Spleen (tissue), 11 donors: ENCODE measurements around the gene PRDM16. TPM values are rescaled to one million over a fixed set of nuclear protein-coding genes. Genes with fewer than 3 reads are reported as not detected.

ENCODE experiments used
- DNase-seq: peaks from one replicate; pipeline ENCODE4 v3.0.0-alpha.2; 2020
- H3K27ac ChIP-seq, 8 donors: fragments of 200-600 bp; sonication (generic) in 7 of 8; 1 replicate in 4 of 8; 2 replicates in 4 of 8; pipeline versions ENCODE4 v1.5.0 to v1.8.0; 2016 to 2021; ENCODE audit warnings: inconsistent platforms in 4 of 8, mild to moderate bottlenecking in 4 of 8, moderate library complexity in 1 of 8
- H3K27me3 ChIP-seq, 7 donors: fragments of 200-600 bp; sonication (generic) in 6 of 7; replicated peaks in 1 of 7; 1 replicate in 4 of 7; 2 replicates in 3 of 7; pipeline versions ENCODE4 v1.5.0 to v1.8.0; 2016 to 2021; ENCODE audit warnings: inconsistent platforms in 3 of 7, mild to moderate bottlenecking in 1 of 7
- H3K36me3 ChIP-seq, 6 donors: fragments of 200-600 bp; sonication (generic) in 5 of 6; 1 replicate in 4 of 6; 2 replicates in 2 of 6; pipeline versions ENCODE4 v1.5.0 to v1.8.0; 2016 to 2021; ENCODE audit warnings: inconsistent platforms in 2 of 6
- H3K4me1 ChIP-seq, 6 donors: fragments of 200-600 bp; sonication (generic) in 5 of 6; 1 replicate in 3 of 6; 2 replicates in 3 of 6; pipeline versions ENCODE4 v1.5.0 to v1.8.0; 2016 to 2021; ENCODE audit warnings: inconsistent platforms in 3 of 6
- H3K4me3 ChIP-seq, 8 donors: fragments of 200-600 bp; sonication (generic) in 7 of 8; 1 replicate in 4 of 8; 2 replicates in 4 of 8; pipeline versions ENCODE4 v1.5.0 to v1.8.0; 2016 to 2021; ENCODE audit warnings: inconsistent platforms in 4 of 8, mild to moderate bottlenecking in 4 of 8, moderate library complexity in 2 of 8
- H3K9me3 ChIP-seq, 8 donors: fragments of 200-600 bp; sonication (generic) in 7 of 8; 1 replicate in 4 of 8; 2 replicates in 4 of 8; pipeline versions ENCODE4 v1.5.0 to v1.8.0; 2016 to 2021; ENCODE audit warnings: inconsistent platforms in 4 of 8
- CTCF ChIP-seq, 11 experiments: fragments of 200-600 bp in 7 of 11; fragments of 450-650 bp in 4 of 11; sonication (generic) in 4 of 11; IDR thresholded peaks in 8 of 11; conservative IDR thresholded peaks in 3 of 11; 1 replicate in 7 of 11; 2 replicates in 4 of 11; pipeline versions ENCODE4 v1.4.0 to v1.8.0; 2016 to 2021; ENCODE audit warnings: antibody characterized with exemption in 11 of 11, inconsistent platforms in 4 of 11, mild to moderate bottlenecking in 1 of 11
- POLR2A ChIP-seq, 3 donors: fragments of 450-650 bp; IDR thresholded peaks; one replicate each; pipeline ENCODE4 v1.5.1; 2017; ENCODE audit warnings: antibody characterized with exemption in 3 of 3, mild to moderate bottlenecking in 1 of 3
- POLR2AphosphoS5 ChIP-seq, 3 donors: sonication (generic); formaldehyde crosslinking; IDR thresholded peaks; one replicate each; pipeline ENCODE4 v1.5.1; 2017; ENCODE audit warnings: antibody characterized with exemption in 3 of 3
- WGBS, 5 donors: extraction: QIAGEN DNeasy Blood & Tissue Kit in 3 of 5; methylation state at CpG; one replicate each; pipeline versions ENCODE4 v1.1.5 to v1.1.7; 2013 to 2018; 5-methylcytosine and 5-hydroxymethylcytosine counted together
- intact Hi-C: fragments of 100-400 bp; cut with DNase I; formaldehyde crosslinking; loops from one replicate; pipeline ENCODE4 v1.15.0; 2023; ENCODE audit warnings: low total_unique reads
- polyA plus RNA-seq, 3 donors: library from polyadenylated mRNA; stranded (reverse); fragments of 200-250 nt; gene quantifications; one replicate each; pipeline ENCODE4 v1.2.1, GENCODE V29; 2013
- total RNA-seq, 7 donors: library from RNA; depleted of rRNA in 3 of 7; stranded (reverse); fragments of >200 nt in 3 of 7; fragmentation: NEBNext Ultra II Directional in 4 of 7; extraction: Animal tissue kit (Norgen Biotek cat#: 25700) in 4 of 7; gene quantifications; one replicate each; pipeline versions ENCODE4 v1.1.0 to v1.2.1, GENCODE V29; 2016 to 2021
- donor health status: healthy with polysubstance abuse.
- donor health status: DM: no; HTN: no; CAD: no; lungs with moderate emphysema.
- donor health status: DM: no; HTN: no; CAD: no.
- donor health status: Bipolar disorder and iron deficiency.
- donor health status: healthy.
- donor health status: DM: no; HTN: no; CAD: no.
- donor health status: DM: yes; HTN: yes; CAD: no.

The PRDM16 gene
- total and polyA plus RNA-seq, 10 donors = 0.43 to 3.2 (median 1.4) TPM

- intact Hi-C loops = no loop called here
- H3K27ac ChIP-seq = no peak overlapping the region
- TF ChIP-seq POLR2AphosphoS5 (IDR thresholded peaks at IDR 0.05) (no peak), POLR2A (IDR thresholded peaks at IDR 0.05) (no peak), CTCF (IDR thresholded peaks at IDR 0.05 in 8 of 11, conservative IDR thresholded peaks at IDR 0.05 in 3 of 11) (no peak)
- peaks cover 0 to 8% (median 5%) of the 10 kb centered on the region in 8 donors for H3K9me3 ChIP-seq
- H3K4me1 ChIP-seq = peaks cover 0 to 50% (median 11%) of the 10 kb centered on the region in 6 donors
- H3K4me3 ChIP-seq = no peak overlapping the region
- 87 to 98% (median 93%) methylated on average over 3 of the region's 3 CpGs for WGBS, 5 donors
- H3K36me3 ChIP-seq = no peaks in the 10 kb centered on the region
- peaks cover 0 to 97% (median 0%) of the 10 kb centered on the region in 7 donors for H3K27me3 ChIP-seq
- no peak for DNase-seq
These were observed 280.9 kb downstream of the PRDM16 start for GRCh38 chr1:3349968-3350299.

- Histone ChIP-seq H3K27me3 (peaks cover 0 to 97% (median 0%) of the 10 kb centered on the region in 7 donors), H3K27ac (peak overlapping the region in 1 of 8 donors; percentile 18), H3K4me3 (no peak overlapping the region), H3K4me1 (peaks cover 0 to 52% (median 11%) of the 10 kb centered on the region in 6 donors), H3K36me3 (no peaks in the 10 kb centered on the region), H3K9me3 (peaks cover 0 to under 1% (median 0%) of the 10 kb centered on the region in 8 donors)
- no peak for TF ChIP-seq CTCF (IDR thresholded peaks at IDR 0.05 in 8 of 11, conservative IDR thresholded peaks at IDR 0.05 in 3 of 11)
- TF ChIP-seq POLR2AphosphoS5 (IDR thresholded peaks at IDR 0.05) = no peak
- no peak for TF ChIP-seq POLR2A (IDR thresholded peaks at IDR 0.05)
- intact Hi-C loops = no loop called here
- WGBS, 5 donors = 36 to 62% (median 49%) methylated on average over 15 to 20 of the region's 20 CpGs
- DNase-seq = no peak
These were observed 281.7 kb downstream of the PRDM16 start for GRCh38 chr1:3350506-3351261.

GRCh38 chr1:3351449-3352298, 282.7 kb downstream of the PRDM16 start:
- intact Hi-C loops = no loop called here
- Histone ChIP-seq H3K4me1 (peaks cover 0 to 55% (median 12%) of the 10 kb centered on the region in 6 donors), H3K4me3 (no peak overlapping the region), H3K9me3 (no peaks in the 10 kb centered on the region), H3K27ac (peak overlapping the region in 5 of 8 donors; percentile 6 to 62 (median 59)), H3K36me3 (no peaks in the 10 kb centered on the region), H3K27me3 (peaks cover 0 to 96% (median 0%) of the 10 kb centered on the region in 7 donors)
- WGBS, 5 donors = 39 to 65% (median 53%) methylated on average over 9 to 11 of the region's 11 CpGs
- no peak for DNase-seq
- no peak for TF ChIP-seq POLR2A (IDR thresholded peaks at IDR 0.05)
- no peak for TF ChIP-seq POLR2AphosphoS5 (IDR thresholded peaks at IDR 0.05)
- no peak for TF ChIP-seq CTCF (IDR thresholded peaks at IDR 0.05 in 8 of 11, conservative IDR thresholded peaks at IDR 0.05 in 3 of 11)
